Lung (tissue), 12 donors: Measurements from ENCODE around the gene SPPL2C. TPM values are rescaled to one million over a fixed set of nuclear protein-coding genes. Genes with fewer than 3 reads are reported as not detected.

Experiments used
- ATAC-seq: fragments of 200-7000 bp; cut with Tn5 transposase; one replicate; pipeline ENCODE4 v1.9.1; 2020; ENCODE audit warnings: moderate number of reproducible peaks; ENCODE audit not compliant: insufficient read depth, low FRiP score
- DNase-seq, 3 donors: peaks; one replicate each; pipeline ENCODE4 v3.0.0-alpha.2; 2013 to 2017
- H3K27ac ChIP-seq, 2 donors: one replicate each; pipeline ENCODE4 v1.5.1; 2013; ENCODE audit warnings: mild to moderate bottlenecking in 2 of 2, moderate library complexity in 2 of 2, control low read depth in 1 of 2, inconsistent platforms in 1 of 2, low read depth in 1 of 2, low read length in 1 of 2
- H3K27me3 ChIP-seq, 3 donors: one replicate each; pipeline ENCODE4 v1.5.1; 2013; ENCODE audit warnings: low read length in 2 of 3; ENCODE audit not compliant: control insufficient read depth in 3 of 3, insufficient read depth in 3 of 3
- H3K36me3 ChIP-seq, 4 donors: one replicate each; pipeline ENCODE4 v1.5.1; 2013; ENCODE audit warnings: low read length in 4 of 4, mild to moderate bottlenecking in 1 of 4, moderate library complexity in 1 of 4; ENCODE audit not compliant: control insufficient read depth in 4 of 4, insufficient read depth in 4 of 4
- H3K4me1 ChIP-seq, 5 donors: one replicate each; pipeline ENCODE4 v1.5.1; 2013; ENCODE audit warnings: low read length in 5 of 5, mild to moderate bottlenecking in 2 of 5, moderate library complexity in 1 of 5; ENCODE audit not compliant: control insufficient read depth in 5 of 5, insufficient read depth in 5 of 5
- H3K4me3 ChIP-seq: one replicate; pipeline ENCODE4 v1.5.1; 2013; ENCODE audit warnings: mild to moderate bottlenecking, control low read depth, moderate library complexity
- H3K9ac ChIP-seq, 2 donors: one replicate each; pipeline ENCODE4 v1.5.1; 2013; ENCODE audit warnings: low read length in 2 of 2, control low read depth in 1 of 2; ENCODE audit not compliant: insufficient read depth in 1 of 2
- H3K9me3 ChIP-seq, 4 donors: one replicate each; pipeline ENCODE4 v1.5.1; 2013; ENCODE audit warnings: low read length in 3 of 4, mild to moderate bottlenecking in 1 of 4, moderate library complexity in 1 of 4; ENCODE audit not compliant: control insufficient read depth in 4 of 4, insufficient read depth in 3 of 4
- WGBS, 2 donors: extraction: QIAGEN DNeasy Blood & Tissue Kit; methylation state at CpG; one replicate each; pipeline ENCODE4 v1.1.7; 2013; 5-methylcytosine and 5-hydroxymethylcytosine counted together
- polyA plus RNA-seq, 2 donors: library from polyadenylated mRNA; stranded (reverse); fragments of 200-250 nt; gene quantifications; one replicate each; pipeline ENCODE4 v1.2.1, GENCODE V29; 2013
- total RNA-seq, 2 donors: library from RNA; depleted of rRNA in 1 of 2; stranded (reverse); fragments of >200 nt in 1 of 2; gene quantifications; one replicate each; pipeline ENCODE4 v1.2.1, GENCODE V29; 2014 to 2021
- TF ChIP-seq, protein P1 (sequence below): IDR thresholded peaks from 2 replicates; pipeline ENCODE4 v1.5.1; 2012; ENCODE audit warnings: mild to moderate bottlenecking; ENCODE audit errors: control extremely low read depth, extremely low read depth
- donor health status: control.
- donor health status: control.
- donor health status: Bipolar disorder and iron deficiency.
- donor health status: healthy.
- donor health status: DM: yes; HTN: yes; CAD: no.

The SPPL2C gene
- total and polyA plus RNA-seq, 4 donors = not detected

GRCh38 chr17:45851464-45851863 lies 6.8 kb downstream of the SPPL2C start:
- Histone ChIP-seq H3K4me3 (no peak overlapping the region), H3K9me3 (peaks cover 0 to 7% (median 0%) of the 10 kb centered on the region in 4 donors), H3K27me3 (peaks cover 0 to 9% (median 4%) of the 10 kb centered on the region in 3 donors), H3K9ac (no peak overlapping the region), H3K27ac (no peak overlapping the region), H3K4me1 (no peaks in the 10 kb centered on the region), H3K36me3 (no peaks in the 10 kb centered on the region)
- WGBS, 2 donors = 31 to 36% methylated on average over 8 of the region's 8 CpGs
- TF ChIP-seq, protein P1, sequence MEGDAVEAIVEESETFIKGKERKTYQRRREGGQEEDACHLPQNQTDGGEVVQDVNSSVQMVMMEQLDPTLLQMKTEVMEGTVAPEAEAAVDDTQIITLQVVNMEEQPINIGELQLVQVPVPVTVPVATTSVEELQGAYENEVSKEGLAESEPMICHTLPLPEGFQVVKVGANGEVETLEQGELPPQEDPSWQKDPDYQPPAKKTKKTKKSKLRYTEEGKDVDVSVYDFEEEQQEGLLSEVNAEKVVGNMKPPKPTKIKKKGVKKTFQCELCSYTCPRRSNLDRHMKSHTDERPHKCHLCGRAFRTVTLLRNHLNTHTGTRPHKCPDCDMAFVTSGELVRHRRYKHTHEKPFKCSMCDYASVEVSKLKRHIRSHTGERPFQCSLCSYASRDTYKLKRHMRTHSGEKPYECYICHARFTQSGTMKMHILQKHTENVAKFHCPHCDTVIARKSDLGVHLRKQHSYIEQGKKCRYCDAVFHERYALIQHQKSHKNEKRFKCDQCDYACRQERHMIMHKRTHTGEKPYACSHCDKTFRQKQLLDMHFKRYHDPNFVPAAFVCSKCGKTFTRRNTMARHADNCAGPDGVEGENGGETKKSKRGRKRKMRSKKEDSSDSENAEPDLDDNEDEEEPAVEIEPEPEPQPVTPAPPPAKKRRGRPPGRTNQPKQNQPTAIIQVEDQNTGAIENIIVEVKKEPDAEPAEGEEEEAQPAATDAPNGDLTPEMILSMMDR = no peak
- DNase-seq (no peak), ATAC-seq (no peak)

GRCh38 chr17:45851873-45852272 lies 7.2 kb downstream of the SPPL2C start:
- DNase-seq (no peak), ATAC-seq (no peak)
- peaks cover 0 to 7% (median 0%) of the 10 kb centered on the region in 4 donors for H3K9me3 ChIP-seq
- H3K27ac ChIP-seq = no peak overlapping the region
- H3K36me3 ChIP-seq = no peaks in the 10 kb centered on the region
- TF ChIP-seq, protein P1 = no peak
- H3K4me3 ChIP-seq = no peak overlapping the region
- H3K9ac ChIP-seq = no peak overlapping the region
- 70 to 76% methylated on average over 1 of the region's 1 CpG for WGBS, 2 donors
- peaks cover 0 to 9% (median 4%) of the 10 kb centered on the region in 3 donors for H3K27me3 ChIP-seq
- H3K4me1 ChIP-seq = no peaks in the 10 kb centered on the region

GRCh38 chr17:45852535-45853297 lies 8.0 kb downstream of the SPPL2C start:
- ATAC-seq (no peak), DNase-seq (peak; percentile 53 to 71 (median 67))
- H3K9ac ChIP-seq = no peak overlapping the region
- peaks cover 0 to 9% (median 4%) of the 10 kb centered on the region in 3 donors for H3K27me3 ChIP-seq
- WGBS, 2 donors = 26% methylated on average over 12 of the region's 12 CpGs
- H3K27ac ChIP-seq = no peak overlapping the region
- H3K4me1 ChIP-seq = no peaks in the 10 kb centered on the region
- TF ChIP-seq, protein P1 = peak; percentile 85
- H3K9me3 ChIP-seq = peaks cover 0 to 7% (median 0%) of the 10 kb centered on the region in 4 donors
- H3K36me3 ChIP-seq = no peaks in the 10 kb centered on the region
- H3K4me3 ChIP-seq = no peak overlapping the region
